Medulla oblongata (tissue), 1 donor: ENCODE data around the gene STK24.

ENCODE experiments used
- DNase-seq: peaks from one replicate; pipeline ENCODE4 v3.0.0-alpha.2; 2015; ENCODE audit errors: extremely low spot score

The STK24 gene

GRCh38 chr13:98556968-98557631 is 19.8 kb downstream of the STK24 start:
- DNase-seq, result no peak

- DNase-seq, result no peak
These were observed 20.6 kb downstream of the STK24 start for GRCh38 chr13:98556142-98556816.

DNA sequence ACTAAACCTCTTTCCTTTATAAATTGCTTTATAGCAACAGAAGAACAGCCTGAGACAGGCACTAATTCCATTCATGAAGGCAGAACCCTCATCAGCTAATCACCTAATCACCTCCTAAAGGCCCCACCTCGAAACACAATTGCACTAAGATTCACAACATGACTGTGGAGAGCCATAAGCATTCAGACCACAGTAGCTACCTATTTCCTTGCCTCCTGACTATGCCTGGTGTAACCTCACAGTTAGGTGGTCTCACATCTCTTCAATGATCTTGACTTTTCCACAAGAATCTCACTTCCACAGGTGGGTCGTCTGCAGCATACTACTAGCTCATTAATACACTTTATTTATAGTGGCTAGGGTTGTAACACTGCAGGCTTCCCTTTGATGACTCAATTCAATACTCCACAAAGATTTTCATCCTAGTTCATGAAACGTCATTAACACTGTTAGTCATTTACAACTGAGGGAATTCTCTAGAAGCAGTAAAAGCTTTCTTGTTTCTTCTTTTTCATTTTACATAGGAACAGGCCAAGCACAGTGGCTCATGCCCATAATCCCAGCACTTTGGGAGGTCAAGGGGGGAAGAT is 27.1 kb downstream of the STK24 start:
- DNase-seq, result no peak

GRCh38 chr13:98549006-98549727 is 27.7 kb downstream of the STK24 start:
- DNase-seq, result no peak

GRCh38 chr13:98548230-98548629 is 28.7 kb downstream of the STK24 start:
- DNase-seq, result no peak

GRCh38 chr13:98547455-98547854 is 29.5 kb downstream of the STK24 start:
- DNase-seq, result no peak

DNA sequence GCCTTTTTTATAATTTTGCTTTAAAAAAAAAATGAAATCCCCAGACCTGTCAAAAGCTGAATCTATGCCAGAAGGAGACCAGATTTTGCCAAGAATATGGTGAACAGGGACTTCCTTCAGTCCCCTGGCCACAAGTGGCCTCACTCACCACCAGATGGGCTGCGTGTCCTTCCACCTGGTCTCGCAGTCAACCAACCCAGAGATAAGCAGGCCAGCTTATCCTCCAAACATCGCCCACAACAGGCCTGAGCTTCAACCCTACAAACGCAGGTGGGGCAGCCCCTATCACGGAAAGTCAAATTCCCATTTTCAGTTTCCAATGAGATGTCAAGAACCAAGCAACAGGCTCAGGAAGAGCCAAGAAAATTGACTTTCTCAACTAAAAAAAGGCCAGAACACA is 30.5 kb downstream of the STK24 start:
- DNase-seq, result no peak

DNA sequence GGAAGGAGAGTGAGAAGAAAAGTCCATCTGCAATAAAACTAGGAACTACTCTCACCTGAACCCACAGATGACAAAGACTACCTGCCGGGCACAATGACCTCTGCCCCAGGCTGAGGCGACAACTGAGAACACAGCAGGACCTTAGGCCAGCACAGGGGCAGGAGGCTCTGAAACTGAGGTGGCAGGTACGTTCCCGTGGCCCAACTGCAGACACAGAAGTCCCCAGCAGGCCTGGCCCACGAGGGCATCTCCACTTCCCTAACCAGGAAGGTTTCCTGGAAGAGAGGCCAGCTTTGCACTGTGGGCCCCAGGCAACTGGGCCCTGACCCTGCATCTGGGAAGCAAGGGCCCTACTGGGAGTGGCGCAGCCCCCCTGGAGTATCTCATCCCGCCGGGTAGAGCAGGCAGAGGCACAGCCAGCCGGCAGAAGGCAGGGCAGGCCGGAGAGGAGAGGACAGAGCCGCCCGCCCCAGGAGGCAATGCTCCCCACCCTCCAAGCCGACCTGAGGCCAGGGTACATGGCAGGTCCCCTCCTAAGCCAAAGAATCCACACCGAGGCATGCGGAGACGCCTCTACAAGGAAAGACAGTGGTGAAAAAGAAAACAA is 32.7 kb downstream of the STK24 start:
- DNase-seq, result no peak

GRCh38 chr13:98543378-98544103 is 33.4 kb downstream of the STK24 start:
- DNase-seq, result no peak

DNA sequence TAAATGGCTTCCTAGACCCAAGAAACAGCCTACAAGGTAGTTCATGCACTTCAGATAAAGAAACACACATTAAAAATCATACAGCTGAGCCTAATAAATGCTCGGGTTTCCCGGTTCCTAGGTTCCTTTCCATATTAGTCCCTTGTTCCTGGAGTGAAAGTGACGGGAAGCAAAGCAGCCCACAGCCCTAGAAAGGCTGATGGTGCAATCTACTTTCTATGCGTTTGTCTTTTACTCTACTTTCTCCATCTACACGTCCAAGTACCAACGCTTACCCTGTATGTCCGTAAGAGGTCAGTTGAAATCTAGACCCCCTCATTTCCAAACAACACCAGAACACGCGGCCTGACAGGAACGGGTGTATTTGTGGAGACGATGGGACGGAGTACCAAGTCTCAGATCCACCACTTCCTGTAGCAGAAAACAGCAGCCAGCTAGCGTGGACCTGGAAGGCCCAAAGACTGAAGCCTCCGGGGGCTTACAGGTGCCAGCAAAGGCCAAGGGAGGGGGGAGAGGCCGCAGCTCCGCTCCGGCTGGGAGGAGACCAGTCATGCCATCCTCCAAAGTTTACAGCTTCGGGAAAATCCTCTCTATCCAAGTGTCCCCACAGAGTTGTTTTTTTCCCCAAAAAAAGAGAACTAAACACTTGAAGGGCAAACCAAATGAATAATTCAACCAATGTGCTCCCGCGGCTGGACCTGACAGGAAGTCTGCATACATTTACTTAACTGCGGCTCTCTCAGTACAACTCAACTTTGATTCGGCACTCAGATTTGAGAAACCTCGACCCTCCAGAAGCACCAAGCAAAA is 34.1 kb downstream of the STK24 start:
- peak; percentile 54 for DNase-seq

DNA sequence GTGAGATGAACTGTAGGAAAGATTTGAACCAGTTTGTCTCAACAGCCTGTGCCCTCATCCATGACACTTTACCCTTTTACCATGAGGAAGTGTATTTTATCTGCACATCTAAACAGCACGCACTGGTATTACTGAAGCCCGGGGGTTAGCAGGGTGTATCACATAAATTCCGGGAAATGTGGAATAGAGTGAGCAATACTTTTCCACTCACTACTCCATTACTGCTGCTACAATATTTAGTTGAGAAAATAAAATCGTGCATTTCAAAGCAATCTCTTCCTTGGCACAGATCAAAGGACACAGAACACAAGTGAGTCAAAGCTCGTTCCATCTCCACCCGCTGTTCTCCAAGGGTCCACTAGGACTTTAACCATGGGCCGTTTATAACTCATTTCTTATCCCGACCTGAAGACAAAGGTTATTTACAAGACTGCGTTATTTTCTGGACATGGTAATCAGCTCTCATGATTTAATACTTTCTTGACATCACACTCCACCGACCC is 35.2 kb downstream of the STK24 start:
- no peak for DNase-seq

DNA sequence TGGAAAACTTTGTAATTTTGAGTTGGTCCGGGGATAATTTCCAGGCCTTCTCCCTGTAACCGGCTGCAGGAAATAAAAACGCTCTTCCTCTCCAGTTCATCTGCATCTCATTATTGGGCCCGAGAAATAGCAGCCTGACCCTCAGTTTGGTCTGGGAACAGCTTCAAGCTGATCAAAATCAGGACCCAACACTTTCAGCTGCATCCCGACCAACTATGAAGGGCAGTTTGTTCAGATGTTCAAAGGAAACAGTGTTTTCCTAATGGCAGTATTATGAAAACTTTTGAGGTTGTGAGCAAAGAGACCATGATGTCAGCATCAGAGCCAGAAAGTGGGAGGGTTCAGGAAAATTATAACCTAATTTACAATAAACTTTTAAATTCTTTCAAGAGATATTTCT is 35.7 kb downstream of the STK24 start:
- DNase-seq, result peak; percentile 46

GRCh38 chr13:98540476-98540875 is 36.4 kb downstream of the STK24 start:
- DNase-seq, result no peak

- DNase-seq, result no peak
These were observed 37.2 kb downstream of the STK24 start for GRCh38 chr13:98539666-98540065.

DNA sequence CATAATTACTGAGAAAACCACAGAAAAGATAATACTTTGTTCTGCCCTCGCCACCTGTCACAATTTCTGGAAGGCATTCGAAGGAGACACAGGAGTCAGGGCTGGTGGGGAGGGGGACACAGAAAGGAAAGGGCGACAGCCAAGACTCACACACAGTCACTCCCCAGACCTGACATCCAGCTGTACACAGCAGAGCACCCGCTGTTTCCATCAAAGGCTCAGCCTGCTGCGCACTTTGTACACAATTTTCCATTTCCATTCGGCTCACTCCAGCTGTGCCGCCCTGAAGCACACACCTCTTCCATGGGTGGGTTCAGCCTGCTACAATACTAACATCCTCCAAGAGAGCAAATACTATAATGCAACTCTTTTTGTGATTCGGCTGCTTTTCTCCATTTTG is 38.0 kb downstream of the STK24 start:
- no peak for DNase-seq

- no peak for DNase-seq
These were observed 39.2 kb downstream of the STK24 start for GRCh38 chr13:98537740-98538139.

DNA sequence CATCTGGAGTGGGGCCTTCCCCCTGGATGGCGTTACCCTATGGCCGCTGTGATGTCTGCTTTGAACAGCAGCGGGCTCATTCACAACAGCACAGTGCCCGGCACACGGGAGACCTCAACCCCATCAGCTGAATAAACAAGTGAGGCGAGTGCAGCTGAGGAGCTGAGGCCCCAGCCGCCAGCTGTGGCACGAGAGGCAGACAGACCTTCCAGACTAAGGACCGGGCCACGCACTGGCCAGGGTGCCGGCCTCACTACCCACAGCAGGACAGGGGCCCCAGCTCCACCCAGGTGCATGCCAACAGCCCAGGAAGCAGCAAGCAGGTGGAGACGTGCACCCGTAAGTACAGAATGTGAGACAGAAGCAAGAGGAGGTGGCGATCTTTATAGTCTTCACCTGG is 39.6 kb downstream of the STK24 start:
- no peak for DNase-seq

- no peak for DNase-seq
These were observed 40.2 kb downstream of the STK24 start for GRCh38 chr13:98536729-98537128.

DNA sequence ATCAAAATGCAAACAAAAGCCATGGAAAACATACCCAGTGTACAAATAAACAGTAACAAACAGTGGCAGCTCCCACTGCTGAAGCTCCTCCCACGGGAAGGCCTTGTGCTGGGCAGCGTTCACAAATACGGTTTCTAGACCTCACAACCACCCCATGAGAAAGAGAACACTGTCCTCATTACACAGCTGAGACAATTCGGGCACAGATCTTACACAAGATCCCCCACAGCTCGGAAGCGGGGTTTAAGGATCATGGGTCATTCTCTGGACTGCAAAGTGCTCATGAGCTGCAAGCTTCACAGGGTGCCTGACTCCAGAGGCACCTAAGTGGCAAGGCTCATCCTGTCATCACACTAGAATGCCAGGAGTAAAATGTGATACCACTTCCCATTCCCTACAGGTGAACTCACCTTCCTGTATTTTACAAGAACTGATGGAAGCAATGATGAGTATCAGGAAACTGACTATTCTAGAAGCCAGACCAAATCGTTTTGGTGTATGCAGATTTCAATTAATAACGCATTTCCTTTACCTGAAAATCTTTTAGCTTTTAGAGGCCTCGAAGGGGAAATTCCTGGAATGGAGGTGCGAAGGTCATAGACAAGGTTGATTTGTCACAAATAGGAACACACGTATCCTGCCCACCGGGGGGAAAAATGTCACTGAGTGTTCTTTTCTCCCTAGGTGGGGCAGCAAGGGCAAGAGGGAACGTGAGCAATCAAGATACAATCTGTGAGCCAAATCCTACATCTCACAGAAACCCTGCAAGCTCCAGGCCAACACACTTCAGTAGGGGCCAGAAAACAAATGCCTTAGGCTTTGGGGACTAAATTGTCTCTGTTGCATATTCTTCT is 41.2 kb downstream of the STK24 start:
- DNase-seq, result peak; percentile 49

- DNase-seq, result no peak
These were observed 42.1 kb downstream of the STK24 start for GRCh38 chr13:98534821-98535220.
